Kidney tubule cell (primary cell): ENCODE measurements around the gene MICALL1.
"Not testable (repeated sequence)": the region's sequence is repeated elsewhere in the genome, so short reads cannot be mapped to it uniquely, and the experiment has no call there.

ENCODE experiments used
- DNase-seq: peaks from one replicate; pipeline ENCODE4 v3.0.0-alpha.2; 2018; ENCODE audit warnings: low spot score

MICALL1 gene

DNA sequence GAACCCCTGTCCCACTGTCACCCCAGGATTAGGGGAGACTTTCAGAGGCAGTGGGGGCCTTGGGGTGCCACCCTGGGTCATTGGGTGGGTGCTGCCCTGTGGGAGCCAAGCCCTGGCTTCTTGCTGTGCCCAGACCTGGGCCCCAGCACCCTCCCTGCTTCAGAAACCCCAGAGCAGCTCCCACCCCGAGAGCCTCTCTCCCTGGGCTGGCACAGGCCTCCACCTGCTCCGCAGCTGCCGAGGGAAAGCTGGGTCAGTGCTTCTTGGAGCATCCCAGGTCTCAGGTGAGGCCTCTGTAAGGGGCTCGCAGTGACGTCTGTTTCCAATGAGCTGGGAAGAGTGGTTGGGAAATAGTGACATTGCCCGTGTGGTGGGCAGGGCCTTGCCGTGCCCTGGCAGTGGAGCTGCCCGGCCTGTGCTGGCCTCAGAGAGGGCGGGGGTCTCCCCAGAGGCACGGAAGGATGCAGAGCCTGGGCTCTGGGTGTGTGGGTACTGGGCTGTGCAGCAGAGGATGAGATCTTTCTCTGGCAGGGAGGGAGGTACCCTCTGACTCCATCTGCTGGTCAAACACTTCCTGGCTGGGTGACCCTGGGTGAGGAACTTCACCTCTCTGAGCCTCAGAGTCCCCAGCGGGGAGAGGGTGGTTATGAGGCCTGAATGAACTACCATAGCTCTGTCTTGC, 24.3 kb downstream of the MICALL1 start:
- DNase-seq: peak; percentile 27

DNA sequence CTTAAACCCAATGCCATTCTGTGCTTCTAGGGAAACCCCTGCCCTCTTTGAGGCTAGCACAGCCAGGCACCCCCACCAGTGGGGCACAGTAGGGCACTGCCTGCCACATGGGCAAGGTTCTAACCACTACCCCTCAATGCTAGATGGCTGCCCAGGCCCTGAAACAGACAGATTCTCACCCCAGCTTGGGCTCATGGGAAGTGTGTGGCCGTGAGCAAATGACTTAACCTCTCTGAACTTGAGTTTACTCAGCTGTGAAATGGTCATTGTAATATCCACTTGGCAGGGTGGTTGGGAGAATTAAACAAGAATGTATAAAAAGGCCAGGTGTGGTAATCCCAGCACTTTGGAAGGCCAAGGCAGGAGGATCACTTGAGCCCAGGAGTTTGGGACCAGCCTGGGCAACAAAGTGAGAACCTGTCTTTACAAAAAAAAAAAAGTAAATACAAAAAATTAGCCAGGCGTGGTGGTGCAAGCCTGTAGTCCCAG, 24.9 kb downstream of the MICALL1 start:
- peak; percentile 13 for DNase-seq

DNA sequence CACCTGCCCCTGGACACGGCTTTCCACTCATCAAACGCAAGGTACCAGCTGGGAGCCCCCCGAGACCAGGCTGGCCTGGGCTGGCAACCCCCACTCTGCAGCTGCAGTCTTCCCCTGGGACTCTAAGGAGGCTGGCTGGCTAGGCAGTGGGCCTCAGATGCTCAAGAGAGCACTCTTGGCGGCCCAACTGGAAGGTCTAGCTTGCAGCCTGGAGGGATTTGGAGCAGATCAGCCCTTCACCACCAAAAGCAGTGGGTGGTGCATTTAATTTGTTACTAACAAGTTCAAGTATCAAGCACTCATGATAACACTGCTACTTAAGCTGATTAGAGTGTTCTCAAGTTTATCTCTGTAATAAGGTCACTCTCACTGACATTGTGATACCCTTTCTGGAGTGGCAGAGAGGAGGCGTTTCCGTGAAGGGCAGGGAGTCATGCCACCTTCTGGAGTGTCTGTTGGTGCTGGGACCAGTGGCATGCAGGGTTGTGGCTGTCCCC, 25.8 kb downstream of the MICALL1 start:
- DNase-seq: no peak

DNA sequence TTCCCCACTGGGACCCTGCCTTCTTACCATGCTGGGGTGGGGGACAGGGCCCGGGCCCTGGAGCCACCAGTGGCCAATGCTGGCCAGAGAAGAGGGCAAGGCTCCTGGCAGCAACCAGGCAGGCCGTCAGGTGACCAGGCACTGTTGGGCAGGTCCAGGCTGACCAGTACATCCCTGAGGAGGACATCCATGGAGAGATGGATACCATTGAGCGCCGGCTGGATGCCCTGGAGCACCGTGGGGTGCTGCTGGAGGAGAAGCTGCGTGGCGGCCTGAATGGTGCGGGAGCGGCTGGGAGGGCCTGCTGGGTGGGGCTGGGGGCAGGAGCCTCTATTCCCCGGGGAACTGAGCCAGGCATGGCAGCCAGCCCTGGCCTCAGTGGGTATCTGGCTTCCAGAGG, 26.3 kb downstream of the MICALL1 start:
- DNase-seq: no peak

DNA sequence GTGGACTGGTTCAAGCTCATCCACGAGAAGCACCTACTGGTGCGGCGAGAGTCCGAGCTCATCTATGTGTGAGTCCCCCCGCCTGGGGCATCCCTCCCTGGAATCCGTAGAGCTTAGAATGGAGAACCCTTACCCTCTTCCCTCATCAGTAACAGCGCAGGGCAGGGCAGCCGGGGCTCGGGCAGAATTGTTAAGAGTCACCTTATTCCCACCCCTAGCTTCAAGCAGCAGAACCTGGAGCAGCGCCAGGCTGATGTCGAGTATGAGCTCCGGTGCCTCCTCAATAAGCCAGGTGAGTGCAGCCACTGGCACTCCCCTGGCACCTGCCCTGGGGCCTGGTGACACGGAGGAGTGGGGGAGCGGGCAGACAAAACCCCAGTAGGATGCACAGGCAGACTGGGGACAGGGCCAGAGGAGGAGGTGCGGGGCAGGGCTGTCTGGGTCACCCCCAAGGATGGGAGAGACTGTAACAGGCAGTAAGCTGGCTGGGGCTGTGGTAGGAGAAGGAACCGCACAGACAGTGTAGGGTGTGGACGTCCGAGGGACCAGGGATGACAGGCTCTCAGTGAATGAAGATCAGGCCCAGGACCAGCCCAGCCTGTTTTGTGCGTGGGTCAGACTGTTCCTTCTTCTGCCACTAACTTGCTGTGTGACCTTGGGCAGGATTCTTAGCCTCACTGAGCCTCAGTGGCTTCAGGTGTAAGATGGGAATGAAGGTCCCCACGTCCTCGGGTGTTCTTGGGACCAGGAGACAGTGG, 26.9 kb downstream of the MICALL1 start:
- no peak for DNase-seq

DNA sequence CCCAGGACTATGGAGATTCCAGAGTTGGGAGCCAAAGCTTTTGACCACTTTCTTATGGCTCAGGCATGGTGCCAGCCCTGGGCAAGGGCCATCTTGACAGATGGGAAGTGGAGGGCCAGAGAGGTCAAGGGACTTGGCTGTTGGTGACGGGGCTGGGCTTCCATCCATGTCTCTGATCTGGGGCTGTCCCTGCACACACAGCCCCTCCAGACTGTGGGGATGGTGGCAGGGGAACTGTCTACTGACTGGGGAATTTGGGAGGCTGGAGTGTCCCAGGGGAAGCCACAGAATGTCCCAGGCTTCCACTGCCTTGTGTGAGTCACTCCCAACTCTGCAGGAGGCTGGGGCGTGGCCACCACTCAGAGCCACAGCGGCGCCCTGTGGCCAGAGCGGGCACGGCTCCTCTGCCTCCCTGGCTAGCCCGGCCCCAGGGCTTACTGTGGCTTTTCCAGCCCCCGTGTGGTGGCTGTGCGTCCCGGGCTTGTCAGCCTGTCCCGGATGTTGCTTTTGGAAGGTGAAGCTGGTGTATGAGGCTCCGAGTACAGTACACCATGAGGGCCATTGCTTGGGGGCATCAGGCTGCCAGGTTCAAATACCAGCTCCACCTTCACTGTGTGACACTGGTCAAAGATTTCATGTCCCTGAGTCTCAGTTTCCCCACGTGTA, 27.7 kb downstream of the MICALL1 start:
- DNase-seq: peak; percentile 94

DNA sequence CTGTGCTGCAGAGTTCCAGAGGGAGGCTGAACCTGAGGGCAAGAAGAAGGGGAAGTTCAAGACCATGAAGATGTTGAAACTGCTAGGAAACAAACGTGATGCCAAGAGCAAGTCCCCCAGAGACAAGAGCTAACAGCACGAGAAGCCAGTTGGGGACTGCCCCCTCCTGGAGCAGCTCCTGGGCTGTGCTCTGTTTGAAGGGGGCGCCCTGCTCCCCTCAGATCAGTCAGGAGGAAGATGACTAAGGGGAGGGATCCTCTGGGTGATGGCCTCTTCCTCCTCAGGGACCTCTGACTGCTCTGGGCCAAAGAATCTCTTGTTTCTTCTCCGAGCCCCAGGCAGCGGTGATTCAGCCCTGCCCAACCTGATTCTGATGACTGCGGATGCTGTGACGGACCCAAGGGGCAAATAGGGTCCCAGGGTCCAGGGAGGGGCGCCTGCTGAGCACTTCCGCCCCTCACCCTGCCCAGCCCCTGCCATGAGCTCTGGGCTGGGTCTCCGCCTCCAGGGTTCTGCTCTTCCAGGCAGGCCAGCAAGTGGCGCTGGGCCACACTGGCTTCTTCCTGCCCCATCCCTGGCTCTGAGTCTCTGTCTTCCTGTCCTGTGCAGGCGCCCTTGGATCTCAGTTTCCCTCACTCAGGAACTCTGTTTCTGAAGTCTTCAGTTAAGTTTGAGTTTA, 34.7 kb downstream of the MICALL1 start:
- no peak for DNase-seq

DNA sequence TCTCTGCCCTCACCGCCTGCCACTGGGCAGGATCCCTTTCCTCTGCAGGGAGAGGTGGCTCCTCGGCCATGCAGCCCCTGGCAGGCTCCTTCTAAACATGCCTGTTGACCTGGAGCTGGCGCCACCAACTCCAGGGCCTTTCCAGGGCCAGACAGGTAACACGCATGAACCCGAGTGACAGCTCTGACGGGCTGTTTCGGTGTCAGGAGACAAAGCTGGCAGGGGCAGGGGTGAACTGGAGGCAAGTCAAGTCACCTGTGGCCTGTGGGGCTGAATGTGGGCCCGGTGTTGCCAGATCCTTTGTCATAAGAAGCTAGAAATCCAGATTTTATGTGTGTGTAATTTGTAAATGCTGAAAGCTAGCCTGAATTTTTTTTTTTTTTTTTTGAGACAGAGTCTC, 36.0 kb downstream of the MICALL1 start:
- no peak for DNase-seq

DNA sequence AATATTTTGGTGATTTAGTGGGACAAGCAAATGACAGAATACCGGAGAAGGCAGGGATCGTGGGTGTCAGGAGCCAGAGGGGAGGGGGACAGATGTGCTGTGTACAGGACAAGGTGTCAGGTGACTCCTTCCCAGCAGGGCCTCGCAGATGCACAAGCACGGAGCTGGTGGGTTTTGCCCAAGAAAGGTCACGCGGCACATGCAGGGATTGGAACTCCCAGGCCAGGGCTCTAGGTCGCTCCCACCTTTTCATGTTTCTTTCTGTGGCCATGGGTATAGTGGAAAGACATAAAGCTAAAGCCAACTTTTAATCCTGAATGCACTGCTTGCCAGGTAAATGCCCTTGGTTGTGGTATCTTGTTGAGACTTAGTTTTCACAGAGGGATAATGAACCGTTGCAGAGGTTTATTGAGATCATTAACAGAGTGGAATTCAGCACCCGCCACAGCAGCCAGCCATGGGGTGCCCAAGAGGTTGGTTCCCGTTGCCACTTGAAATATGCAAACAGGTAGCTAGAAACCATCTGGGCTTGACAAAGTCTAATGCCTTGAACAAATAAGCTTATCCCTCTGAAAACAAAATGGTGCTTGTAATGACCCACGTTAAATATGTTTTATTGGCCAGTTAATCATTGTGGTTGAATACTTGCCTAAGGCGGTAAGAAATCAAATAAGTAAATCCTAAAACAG, 37.2 kb downstream of the MICALL1 start:
- DNase-seq: peak; percentile 47

DNA sequence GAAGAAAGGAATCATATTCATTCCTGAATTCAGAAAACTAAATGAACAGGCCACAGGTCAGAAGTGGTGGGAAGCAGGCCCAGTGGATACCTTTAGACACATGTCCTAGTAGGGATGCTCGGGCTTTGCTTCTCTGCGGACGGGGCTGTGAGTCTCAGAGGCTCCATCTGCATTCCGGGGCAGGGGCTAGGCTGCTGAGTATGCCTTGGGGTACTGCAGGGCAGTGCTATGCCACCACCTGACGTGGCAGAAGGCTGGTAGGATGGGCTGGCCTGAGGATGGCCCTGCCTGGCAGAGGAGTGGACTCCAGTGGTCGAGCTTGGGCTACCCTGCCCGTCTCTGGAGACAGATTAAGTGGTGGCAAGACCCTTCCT, 37.7 kb downstream of the MICALL1 start:
- no peak for DNase-seq

DNA sequence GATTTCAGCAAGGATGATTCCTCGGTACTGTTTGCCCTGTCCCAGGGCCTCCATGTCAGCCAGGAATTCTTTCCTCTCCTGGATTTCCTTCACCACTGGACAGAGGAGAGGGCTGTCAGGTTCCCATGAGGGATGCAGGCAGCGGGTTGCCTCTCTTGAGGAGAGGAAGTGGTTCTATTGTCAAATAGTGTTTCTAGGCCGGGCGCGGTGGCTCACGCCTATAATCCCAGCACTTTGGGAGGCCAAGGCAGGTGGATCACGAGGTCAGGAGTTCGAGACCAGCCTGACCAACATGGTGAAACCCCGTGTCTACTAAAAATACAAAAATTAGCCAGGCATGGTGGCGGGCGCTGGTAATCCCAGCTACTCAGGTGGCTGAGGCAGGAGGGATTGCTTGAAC, 38.3 kb downstream of the MICALL1 start:
- DNase-seq: not testable (repeated sequence)

DNA sequence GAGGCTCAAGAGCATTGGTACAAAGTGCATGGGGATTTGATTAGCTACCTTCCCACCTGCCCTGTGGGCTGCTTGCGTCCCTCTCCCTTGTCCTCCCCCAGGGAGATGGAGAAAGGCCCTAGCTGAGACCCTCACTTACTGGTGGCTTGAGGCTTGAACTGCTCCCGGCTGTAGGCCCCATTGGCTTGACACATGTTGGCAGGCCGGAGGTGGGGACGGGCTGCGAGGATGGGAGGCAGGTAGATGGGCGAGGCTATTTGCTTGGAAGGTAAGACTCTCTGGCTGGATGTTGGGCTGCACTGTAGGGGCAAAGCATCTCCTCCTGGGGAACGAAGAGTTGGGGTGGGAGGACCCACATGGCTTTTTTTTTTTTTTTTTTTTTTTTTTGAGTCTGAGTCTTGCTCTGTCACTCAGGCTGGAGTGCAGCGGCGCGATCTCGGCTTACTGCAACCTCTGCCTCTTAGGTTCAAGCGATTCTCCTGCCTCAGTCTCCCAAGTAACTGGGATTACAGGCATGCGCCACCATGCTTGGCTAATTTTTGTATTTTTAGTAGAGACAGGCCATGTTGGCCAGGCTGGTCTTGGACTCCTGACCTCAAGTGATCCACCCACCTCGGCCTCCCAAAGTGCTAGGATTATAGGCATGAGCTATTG, 41.2 kb downstream of the MICALL1 start:
- DNase-seq: not testable (repeated sequence)

DNA sequence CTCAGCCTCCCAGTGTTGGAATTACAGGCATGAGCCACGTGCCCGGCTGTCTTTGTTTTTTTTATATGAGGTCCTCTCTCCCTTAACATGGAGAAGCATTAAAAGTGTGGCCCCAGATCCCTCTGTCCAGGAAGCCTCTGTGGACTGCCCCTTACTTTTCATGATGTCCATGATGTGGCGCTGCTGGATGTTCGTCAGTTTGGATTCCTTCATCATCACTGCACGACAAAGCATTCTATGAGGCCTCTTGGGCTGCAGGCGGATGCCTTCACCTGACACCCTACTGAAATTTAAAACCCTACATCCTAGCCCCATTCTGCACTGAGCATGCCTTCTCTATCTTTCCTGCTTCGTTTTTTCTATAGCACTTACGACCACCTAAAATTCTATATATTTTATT, 45.2 kb downstream of the MICALL1 start:
- no peak for DNase-seq

DNA sequence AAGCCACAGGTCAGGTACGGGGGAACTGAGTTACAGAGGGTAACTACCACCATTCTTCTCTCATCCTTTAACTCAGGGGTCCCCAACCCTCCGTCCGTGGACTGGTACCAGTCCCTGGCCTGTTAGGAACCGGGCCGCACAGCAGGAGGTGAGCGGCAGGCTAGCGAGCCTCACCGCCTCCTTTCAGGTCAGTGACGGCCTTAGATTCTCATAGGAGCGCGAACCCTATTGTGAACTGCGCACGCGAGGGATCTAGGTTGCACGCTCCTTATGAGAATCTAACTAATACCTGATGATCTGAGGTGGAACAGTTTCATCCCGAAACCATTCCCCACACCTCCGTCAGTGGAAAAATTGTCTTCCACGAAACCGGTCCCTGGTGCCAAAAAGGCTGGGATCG, 46.5 kb downstream of the MICALL1 start:
- DNase-seq: not testable (repeated sequence)

DNA sequence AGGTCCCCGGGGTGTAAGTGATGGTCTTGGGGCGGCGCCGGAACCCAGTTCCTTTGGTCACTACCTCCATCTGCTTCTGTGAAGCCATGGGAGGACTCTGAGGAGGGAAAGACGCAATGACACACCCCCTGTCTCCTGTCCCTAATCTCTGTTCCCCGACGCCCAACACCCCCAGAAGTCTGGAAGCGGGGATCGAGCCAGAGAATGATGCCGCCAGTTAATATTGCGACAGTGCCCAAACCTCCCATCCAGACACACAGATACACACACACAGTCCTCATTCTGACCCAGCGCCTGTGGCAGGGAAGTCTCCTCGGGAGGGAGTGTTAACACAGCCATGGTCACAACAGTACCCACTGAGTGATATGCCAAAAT, 47.0 kb downstream of the MICALL1 start:
- DNase-seq: peak; percentile 18

DNA sequence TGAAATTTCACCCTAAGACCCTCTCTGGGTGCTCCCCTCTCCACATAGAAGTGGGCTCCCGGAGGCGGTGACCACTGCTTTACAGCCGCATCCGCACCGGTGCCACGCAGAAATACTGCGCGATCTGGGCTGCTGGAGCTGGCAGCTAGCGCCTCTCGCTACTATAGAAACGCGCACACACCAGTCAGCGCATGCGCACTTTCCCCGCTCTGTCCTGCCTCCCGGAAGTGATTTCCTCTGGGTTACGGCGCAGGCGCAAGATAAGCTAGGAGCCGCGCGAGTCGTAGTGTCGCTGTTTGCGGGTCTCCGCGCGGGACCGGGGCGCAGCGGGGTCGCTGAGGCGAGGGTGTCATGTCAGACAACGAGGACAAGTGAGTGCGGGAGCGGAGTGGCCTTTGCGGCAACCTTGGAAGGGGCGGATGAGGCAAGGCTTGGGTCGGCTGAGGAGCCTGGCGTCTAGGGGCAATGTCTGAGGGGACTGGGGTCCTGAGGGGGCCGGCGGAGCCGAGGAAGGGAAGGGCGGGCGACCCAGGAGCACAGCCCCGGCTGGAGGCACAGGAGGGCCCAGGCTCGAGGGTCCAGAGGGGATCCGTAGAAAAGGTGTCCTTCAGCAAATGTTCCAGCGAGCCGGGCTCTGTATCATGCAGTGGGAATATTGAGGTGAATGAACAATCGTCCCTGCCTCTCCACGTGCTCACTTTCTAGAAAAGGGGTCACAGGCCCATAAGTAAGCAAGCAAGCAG, 47.5 kb downstream of the MICALL1 start, which contains the start of the genes C22orf23 and POLR2F:
Gene C22orf23 (minus strand): TSS at position 165 of the 743 bp plus-strand sequence. CDS start 452 bp downstream, outside the sequence.
Gene POLR2F (plus strand): TSS at position 263 of the 743 bp plus-strand sequence. CDS start 89 bp downstream, at position 352.
- DNase-seq: peak; percentile 95

DNA sequence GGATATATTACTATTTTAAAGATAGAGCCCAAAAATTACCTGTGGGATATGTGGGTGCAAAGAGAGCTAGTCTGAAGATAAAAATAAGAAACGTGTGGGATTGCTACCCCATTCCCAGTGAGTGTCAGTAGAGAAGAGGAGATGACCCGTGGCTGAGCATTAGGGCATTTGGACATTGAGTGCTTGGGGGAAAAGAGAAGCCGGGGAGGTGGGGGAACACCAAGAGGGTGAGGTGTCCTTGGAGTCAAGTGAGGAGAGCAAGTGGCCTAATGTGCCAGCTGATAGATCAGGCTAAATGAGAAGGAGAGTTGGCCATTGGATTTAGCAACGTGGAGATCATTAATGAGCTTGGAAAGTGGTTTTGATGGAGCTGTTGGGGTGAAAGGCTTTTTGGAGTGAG, 48.6 kb downstream of the MICALL1 start:
- no peak for DNase-seq

DNA sequence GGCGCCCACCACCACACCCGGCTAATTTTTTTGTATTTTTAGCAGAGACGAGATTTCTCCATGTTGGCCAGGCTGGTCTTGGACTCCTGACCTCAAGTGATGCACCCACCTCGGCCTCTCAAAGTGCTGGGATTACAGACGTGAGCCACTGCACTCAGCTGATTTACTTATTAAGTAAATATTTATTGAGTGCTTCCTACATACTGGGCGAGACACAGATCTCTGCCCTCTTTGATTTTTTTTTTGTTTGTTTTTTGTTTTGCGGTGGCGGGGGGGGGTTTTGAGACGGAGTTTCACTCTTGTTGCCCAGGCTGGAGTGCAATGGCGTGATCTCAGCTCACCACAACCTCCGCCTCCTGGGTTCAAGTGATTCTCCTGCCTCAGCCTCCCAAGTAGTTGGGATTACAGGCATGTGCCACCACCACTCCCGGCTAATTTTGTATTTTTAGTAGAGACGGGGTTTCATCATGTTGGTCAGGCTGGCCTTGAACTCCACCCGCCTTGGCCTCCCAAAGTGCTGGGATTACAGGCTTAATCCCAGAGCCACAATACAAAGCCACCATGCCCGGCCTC, 49.8 kb downstream of the MICALL1 start:
- not testable (repeated sequence) for DNase-seq

DNA sequence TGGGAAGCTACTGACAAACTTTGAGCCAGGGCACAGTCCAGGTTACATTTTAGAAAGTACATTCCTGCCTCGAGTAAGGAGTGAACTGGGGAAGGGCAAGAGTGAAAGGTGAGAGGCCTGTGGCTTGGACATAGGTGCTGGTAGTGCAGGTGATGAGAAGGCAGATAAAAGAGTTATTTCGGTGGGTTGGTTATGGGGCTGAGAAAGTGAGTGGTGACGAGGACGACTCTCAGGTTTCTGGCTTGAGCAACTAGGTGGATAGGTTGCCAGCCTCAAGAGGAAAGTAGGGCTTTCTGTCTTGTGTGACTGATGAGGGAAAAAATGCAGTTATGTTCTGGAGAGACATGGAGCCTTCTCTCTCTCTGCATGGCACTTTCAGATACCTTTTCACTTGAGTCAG, 51.1 kb downstream of the MICALL1 start:
- no peak for DNase-seq
